GM12801 (cell line): ENCODE measurements around the gene ARL15.

Experiments
- TF ChIP-seq, protein P1 (sequence below): IDR thresholded peaks from one replicate; pipeline ENCODE4 v1.5.1; 2011; ENCODE audit warnings: control low read depth; ENCODE audit not compliant: insufficient read length; ENCODE audit errors: extremely low read depth

Gene ARL15

DNA sequence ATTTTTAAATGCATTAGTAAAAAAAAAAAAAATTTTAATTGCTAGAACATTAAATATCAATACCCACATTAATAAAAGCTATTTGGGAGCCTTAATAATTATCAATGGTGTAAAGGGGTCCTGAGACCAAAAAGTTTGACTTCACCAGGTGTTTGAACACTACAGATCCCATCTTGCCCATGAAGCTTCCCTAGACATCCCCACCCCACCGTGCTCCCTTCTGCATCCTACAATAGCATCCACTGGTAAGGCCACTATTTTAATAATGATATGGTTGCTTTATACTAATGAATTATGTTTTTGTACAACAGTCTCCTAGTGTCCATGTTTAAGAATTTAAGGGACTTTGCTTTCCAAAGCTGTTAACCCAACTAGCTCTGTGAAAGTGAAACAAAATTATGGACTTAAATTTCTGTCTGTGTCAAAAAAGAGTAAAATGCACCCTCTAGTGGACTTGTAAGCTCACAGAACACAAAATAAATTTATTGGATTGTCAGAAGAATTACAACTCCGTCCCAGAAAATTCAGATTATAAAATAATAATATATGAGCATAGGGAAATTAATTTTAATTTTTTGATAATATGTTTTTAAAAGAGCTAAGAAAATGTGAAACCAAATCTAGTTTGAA is 76.0 kb downstream of the ARL15 start:
- TF ChIP-seq, protein P1, sequence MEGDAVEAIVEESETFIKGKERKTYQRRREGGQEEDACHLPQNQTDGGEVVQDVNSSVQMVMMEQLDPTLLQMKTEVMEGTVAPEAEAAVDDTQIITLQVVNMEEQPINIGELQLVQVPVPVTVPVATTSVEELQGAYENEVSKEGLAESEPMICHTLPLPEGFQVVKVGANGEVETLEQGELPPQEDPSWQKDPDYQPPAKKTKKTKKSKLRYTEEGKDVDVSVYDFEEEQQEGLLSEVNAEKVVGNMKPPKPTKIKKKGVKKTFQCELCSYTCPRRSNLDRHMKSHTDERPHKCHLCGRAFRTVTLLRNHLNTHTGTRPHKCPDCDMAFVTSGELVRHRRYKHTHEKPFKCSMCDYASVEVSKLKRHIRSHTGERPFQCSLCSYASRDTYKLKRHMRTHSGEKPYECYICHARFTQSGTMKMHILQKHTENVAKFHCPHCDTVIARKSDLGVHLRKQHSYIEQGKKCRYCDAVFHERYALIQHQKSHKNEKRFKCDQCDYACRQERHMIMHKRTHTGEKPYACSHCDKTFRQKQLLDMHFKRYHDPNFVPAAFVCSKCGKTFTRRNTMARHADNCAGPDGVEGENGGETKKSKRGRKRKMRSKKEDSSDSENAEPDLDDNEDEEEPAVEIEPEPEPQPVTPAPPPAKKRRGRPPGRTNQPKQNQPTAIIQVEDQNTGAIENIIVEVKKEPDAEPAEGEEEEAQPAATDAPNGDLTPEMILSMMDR = no peak

DNA sequence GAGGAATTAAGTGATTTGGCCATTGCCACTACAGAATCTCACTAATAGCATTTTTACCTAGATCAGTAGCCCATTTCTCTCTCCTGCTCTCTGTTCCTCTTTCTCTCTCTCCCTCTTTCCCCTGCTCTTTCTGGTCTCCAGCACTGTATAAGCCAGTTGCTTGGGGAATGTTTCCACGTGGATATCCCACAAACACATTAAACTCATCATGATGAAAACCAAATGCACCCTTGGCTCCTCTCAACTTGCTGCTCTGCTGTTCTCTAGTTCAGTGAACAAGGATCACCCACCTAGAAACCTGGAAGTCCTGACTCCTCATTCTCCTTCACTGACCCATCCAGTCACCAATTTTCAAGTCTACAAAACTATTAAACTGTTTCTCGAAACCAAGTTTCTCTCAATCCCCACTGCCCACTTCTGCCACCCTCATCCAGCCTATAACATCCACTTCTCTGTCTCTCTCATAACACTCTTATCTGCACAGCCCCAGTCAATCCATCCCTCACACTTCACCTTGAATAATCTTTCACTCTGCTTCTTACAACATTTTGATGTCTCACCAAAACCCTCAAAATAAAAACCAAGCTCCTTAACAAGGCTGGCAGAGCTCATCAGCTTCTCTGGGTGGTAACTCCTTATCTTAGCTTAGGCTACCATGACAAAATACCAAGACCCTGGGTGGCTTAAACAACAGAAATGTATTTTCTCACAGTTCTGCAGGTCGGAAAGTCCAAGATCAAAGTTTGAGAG is 79.3 kb downstream of the ARL15 start:
- TF ChIP-seq, protein P1 = no peak

DNA sequence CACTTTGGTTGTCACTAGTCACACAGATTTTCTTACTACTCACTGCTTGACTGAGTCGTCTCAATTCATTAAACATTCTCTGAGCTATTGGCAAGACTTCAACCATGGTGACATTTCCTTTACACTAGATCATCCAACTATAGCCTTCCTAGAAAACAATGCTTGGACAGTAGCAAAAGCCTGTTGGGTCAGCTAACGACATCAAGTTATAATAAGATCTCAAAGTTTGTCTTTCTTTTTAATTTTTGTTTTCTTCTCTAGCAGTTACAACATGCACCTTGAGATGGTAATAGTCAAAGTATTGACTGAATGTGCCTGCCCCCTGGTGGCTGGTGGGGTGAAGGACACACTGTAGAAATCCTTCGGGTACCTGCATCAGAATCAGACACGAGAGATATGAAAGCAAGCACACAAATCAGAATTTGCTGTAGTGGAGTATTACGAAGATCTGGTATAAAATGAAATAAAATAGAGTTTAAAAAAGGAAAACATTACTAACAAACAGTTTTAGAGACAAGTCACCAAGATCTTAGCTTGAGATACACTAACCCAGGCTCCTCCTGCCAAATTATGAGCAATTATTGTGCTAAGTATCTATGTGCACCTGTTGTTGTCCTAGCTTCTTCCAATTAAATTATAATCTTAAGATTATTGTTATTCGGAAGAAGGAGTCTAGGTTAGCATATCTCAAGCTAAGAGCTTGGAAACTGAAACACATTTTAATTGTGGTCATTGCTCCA is 81.2 kb downstream of the ARL15 start:
- TF ChIP-seq, protein P1 = no peak

DNA sequence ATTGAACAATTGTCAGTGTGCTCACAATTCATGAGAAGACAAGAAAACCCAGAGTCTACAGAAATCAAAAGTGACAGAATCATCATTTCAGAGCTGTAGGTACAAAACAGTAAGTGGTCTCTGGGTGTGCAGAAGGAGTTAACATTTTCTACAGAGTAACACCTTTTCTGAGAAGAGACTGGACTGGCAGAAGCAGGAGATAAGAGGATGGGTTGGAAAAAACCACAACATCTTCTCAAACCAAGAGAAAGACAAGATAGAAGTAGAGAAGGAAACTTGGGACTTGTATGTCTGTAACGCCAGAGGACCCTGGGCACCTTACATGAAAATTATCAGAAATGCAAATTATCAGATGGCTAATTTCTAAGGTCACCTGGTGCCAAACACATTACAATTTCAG is 82.6 kb downstream of the ARL15 start:
- TF ChIP-seq, protein P1 = no peak

DNA sequence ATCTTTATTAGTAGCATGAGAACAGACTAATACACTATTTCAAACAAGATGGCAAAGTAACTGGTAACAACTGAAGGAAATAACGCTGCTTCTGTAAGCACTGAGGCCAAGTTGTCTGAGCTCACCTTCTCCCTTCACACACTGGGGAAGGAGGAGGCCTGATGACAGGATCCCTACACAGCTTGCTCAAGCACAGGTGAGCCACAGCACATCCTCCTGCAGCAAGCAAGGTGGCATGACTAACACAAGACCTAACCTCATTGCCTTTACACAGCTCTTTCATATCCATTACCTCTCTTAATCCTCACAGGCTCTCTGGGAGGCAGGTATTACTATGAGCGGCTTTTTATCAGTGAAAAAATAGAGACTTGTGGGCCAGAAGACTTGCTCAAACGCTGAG is 83.3 kb downstream of the ARL15 start:
- TF ChIP-seq, protein P1 = no peak

DNA sequence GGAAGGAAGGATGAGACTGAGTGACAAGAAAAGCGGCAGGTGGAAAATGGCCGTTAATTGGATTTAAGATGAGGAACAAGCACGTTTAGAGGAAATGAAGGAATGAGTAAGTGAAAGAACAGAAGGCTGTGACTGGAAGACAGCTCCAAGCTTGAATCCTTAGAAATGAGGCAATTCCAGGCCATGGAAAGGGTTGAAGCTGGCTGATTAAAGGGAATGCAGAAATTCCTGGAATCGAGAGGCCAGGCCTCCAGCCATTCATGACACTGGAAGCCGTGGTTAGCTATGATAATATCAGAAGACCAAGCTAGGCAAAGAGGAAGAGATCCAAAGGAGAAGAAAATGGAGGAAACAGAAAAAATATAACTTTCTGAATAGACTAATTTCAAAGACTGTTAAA is 84.2 kb downstream of the ARL15 start:
- TF ChIP-seq, protein P1 = no peak

DNA sequence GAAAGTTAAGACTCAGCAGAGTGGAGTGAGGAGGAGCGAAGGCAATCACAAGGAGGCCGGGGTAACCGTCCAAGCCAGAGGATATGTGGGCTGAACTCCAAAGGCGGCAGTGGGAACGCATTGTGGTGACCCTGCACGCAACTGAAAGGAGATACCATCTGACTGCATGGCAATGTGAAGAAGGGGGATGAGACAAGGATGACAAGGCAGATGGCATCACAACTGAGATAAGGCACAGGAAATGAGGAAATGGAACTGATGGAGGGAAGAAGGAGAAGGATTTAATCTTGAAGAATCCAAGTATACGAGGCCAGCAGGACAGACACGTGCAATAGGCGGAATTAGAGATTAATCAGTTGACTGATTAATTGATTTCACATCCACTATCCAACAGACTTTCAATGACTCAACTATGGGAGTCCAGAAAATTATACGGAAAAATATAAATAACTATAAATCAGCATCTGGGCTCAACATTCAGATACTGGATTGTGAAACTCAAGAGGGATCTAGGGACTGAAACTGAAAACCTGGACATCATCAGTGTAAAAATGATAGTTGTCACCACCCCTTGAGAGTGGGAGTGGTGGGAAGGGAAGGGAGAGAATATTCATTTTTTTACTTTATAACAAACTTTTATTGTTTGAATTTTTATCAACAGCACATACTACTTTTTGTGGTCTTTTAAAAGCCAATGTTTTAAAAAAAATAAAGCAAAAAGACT is 86.1 kb downstream of the ARL15 start:
- TF ChIP-seq, protein P1 = no peak
